ENCODE measurements around the gene MT1F. TPM values are rescaled to one million over a fixed set of nuclear protein-coding genes. Genes with fewer than 3 reads are reported as not detected.

The MT1F gene
- polyA plus RNA-seq, 1 donor (not counting 4 experiments of a cell fraction or from before 2014, with no cell fraction given): 2.3 TPM

DNA sequence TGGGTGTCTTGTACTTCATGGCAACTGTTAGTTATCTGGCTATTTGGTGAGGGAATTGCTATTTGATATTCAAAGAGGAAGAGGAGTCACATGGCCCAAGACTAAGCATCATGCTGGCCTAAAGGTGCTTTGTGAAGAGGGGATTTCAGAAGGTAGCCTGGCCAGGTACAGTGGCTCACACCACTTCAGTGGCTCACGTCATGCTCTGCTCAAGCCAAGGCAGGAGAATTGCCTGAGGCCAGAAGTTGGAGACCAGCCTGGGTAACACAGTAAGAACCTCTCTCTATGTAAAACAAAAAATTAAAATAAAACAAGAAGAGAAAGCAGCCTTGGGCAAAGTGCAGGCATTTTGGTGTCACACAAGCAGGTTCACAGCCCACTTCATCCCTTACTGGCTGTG lies 12.4 kb upstream of the MT1F start:
- dilution Hi-C loops (cut with MboI; ENCODE audit: extremely low pct_ligation_motif_present, low sequenced_read_pairs): no loop called here
- TF ChIP-seq EZH2 (IDR thresholded peaks at IDR 0.05; ENCODE audit: low read length): no peak
- TF ChIP-seq, protein P1, sequence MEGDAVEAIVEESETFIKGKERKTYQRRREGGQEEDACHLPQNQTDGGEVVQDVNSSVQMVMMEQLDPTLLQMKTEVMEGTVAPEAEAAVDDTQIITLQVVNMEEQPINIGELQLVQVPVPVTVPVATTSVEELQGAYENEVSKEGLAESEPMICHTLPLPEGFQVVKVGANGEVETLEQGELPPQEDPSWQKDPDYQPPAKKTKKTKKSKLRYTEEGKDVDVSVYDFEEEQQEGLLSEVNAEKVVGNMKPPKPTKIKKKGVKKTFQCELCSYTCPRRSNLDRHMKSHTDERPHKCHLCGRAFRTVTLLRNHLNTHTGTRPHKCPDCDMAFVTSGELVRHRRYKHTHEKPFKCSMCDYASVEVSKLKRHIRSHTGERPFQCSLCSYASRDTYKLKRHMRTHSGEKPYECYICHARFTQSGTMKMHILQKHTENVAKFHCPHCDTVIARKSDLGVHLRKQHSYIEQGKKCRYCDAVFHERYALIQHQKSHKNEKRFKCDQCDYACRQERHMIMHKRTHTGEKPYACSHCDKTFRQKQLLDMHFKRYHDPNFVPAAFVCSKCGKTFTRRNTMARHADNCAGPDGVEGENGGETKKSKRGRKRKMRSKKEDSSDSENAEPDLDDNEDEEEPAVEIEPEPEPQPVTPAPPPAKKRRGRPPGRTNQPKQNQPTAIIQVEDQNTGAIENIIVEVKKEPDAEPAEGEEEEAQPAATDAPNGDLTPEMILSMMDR (optimal IDR thresholded peaks at IDR 0.05 in 1 of 3, IDR thresholded peaks at IDR 0.05 in 1 of 3, conservative IDR thresholded peaks at IDR 0.05 in 1 of 3; ENCODE audit: extremely low read depth in 1 of 3, insufficient read depth in 2 of 3, low read length in 3 of 3): no peak

DNA sequence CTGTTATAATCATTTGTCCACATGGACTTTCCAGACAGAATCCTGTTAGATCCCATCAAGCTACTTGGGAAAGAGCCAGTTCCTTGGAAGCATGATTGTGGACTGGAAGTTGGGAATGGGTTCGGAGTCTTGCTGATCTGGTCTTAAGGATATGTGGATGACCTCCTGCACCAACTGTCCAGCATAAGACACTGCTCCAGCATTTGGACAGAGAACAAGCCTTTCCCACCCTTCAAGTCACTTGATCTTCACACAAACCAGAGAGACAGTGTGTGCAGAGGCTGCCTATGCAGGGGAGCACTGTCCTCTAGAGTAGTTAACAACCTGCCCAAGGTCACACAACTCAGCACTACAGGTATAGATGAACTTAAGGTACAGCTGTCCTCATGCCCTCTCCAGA lies 11.9 kb upstream of the MT1F start:
- dilution Hi-C loops (cut with MboI; ENCODE audit: extremely low pct_ligation_motif_present, low sequenced_read_pairs): no loop called here
- FAIRE-seq: no peak
- H3K4me3 ChIP-seq (ENCODE audit: control insufficient read depth in 2 of 3, extremely low read depth in 1 of 3, insufficient read depth in 2 of 3, low read depth in 1 of 3, low read length in 3 of 3): no peak overlapping the region
- DNase-seq (ENCODE audit: low read depth, low spot score): no peak
- H3K9ac ChIP-seq (ENCODE audit: control insufficient read depth, extremely low read depth, insufficient read depth, low read length): no peak overlapping the region
- H3K36me3 ChIP-seq (ENCODE audit: control insufficient read depth in 2 of 2, extremely low read depth in 1 of 2, insufficient read depth in 2 of 2, low read length in 2 of 2): no peaks in the 10 kb centered on the region
- no peaks in the 10 kb centered on the region for H4K20me1 ChIP-seq (ENCODE audit: control insufficient read depth, extremely low read depth, insufficient read depth, low read length)
- H3K9me1 ChIP-seq (ENCODE audit: control insufficient read depth, extremely low read depth, insufficient read depth, low read length): no peaks in the 10 kb centered on the region
- no peaks in the 10 kb centered on the region for H3K9me3 ChIP-seq (ENCODE audit: control insufficient read depth, low read depth, low read length)
- H3K27ac ChIP-seq (ENCODE audit: control insufficient read depth, insufficient read depth, low read length): no peak overlapping the region
- peaks cover 18% of the 10 kb centered on the region for H3K4me1 ChIP-seq (ENCODE audit: control insufficient read depth, extremely low read depth, insufficient read depth, low read length)
- TF ChIP-seq EZH2 (IDR thresholded peaks at IDR 0.05; ENCODE audit: low read length): no peak
- TF ChIP-seq, protein P1 (optimal IDR thresholded peaks at IDR 0.05 in 1 of 3, IDR thresholded peaks at IDR 0.05 in 1 of 3, conservative IDR thresholded peaks at IDR 0.05 in 1 of 3; ENCODE audit: extremely low read depth in 1 of 3, insufficient read depth in 2 of 3, low read length in 3 of 3): no peak
- H3K79me2 ChIP-seq (ENCODE audit: control insufficient read depth, insufficient read depth, low read length): no peaks in the 10 kb centered on the region
- H3K27me3 ChIP-seq (ENCODE audit: control insufficient read depth, extremely low read depth, insufficient read depth, low read length): no peaks in the 10 kb centered on the region
- H3K4me2 ChIP-seq (ENCODE audit: control insufficient read depth, extremely low read depth, insufficient read depth, low read depth, low read length): no peak overlapping the region
- H2AFZ ChIP-seq (ENCODE audit: control insufficient read depth, low read length): no peak overlapping the region

More for the DNA sequence above, 12.4 kb upstream of the MT1F start:
- Histone ChIP-seq H3K79me2 (ENCODE audit: control insufficient read depth, insufficient read depth, low read length) (no peaks in the 10 kb centered on the region), H2AFZ (ENCODE audit: control insufficient read depth, low read length) (no peak overlapping the region), H3K9me3 (ENCODE audit: control insufficient read depth, low read depth, low read length) (no peaks in the 10 kb centered on the region), H3K9ac (ENCODE audit: control insufficient read depth, extremely low read depth, insufficient read depth, low read length) (no peak overlapping the region), H3K4me2 (ENCODE audit: control insufficient read depth, extremely low read depth, insufficient read depth, low read depth, low read length) (no peak overlapping the region), H3K27me3 (ENCODE audit: control insufficient read depth, extremely low read depth, insufficient read depth, low read length) (no peaks in the 10 kb centered on the region), H3K27ac (ENCODE audit: control insufficient read depth, insufficient read depth, low read length) (no peak overlapping the region), H3K4me3 (ENCODE audit: control insufficient read depth in 2 of 3, extremely low read depth in 1 of 3, insufficient read depth in 2 of 3, low read depth in 1 of 3, low read length in 3 of 3) (no peak overlapping the region), H3K9me1 (ENCODE audit: control insufficient read depth, extremely low read depth, insufficient read depth, low read length) (no peaks in the 10 kb centered on the region), H3K36me3 (ENCODE audit: control insufficient read depth in 2 of 2, extremely low read depth in 1 of 2, insufficient read depth in 2 of 2, low read length in 2 of 2) (no peaks in the 10 kb centered on the region), H3K4me1 (ENCODE audit: control insufficient read depth, extremely low read depth, insufficient read depth, low read length) (peaks cover 18% of the 10 kb centered on the region), H4K20me1 (ENCODE audit: control insufficient read depth, extremely low read depth, insufficient read depth, low read length) (no peaks in the 10 kb centered on the region)
- DNase-seq (ENCODE audit: low read depth, low spot score): no peak
- no peak for FAIRE-seq
